GM23338 (cell line): Measurements from ENCODE around the gene MUTYH. TPM values are rescaled to one million over a fixed set of nuclear protein-coding genes. Genes with fewer than 3 reads are reported as not detected.
A peak's percentile ranks its signal among the peaks of the same experiment; 100 is the strongest.
"Not testable (repeated sequence)": the region's sequence is repeated elsewhere in the genome, so short reads cannot be mapped to it uniquely, and the experiment has no call there.

Experiments used
- ATAC-seq: fragments of 200-7000 bp; cut with Tn5 transposase; 3 replicates; pipeline ENCODE4 v1.9.1; 2020
- DNase-seq: peaks from one replicate; pipeline ENCODE4 v3.0.0-alpha.2; 2015; ENCODE audit warnings: low spot score
- H2AFZ ChIP-seq: fragments of 200-600 bp; sonication (generic); 2 replicates; pipeline ENCODE4 v1.8.0; 2016; ENCODE audit warnings: antibody characterized with exemption, mild to moderate bottlenecking, moderate library complexity
- H3F3A ChIP-seq: fragments of 200-600 bp; sonication (generic); replicated peaks from 2 replicates; pipeline ENCODE4 v1.8.0; 2017; ENCODE audit warnings: antibody characterized with exemption, mixed run types, low read depth
- H3K27ac ChIP-seq: fragments of 200-600 bp; sonication (generic); 2 replicates; pipeline ENCODE4 v1.6.1; 2016; ENCODE audit warnings: low read depth
- H3K27me3 ChIP-seq: fragments of 200-600 bp; sonication (generic); 2 replicates; pipeline ENCODE4 v1.8.0; 2016; ENCODE audit warnings: mild to moderate bottlenecking, mixed run types, moderate library complexity; ENCODE audit not compliant: insufficient read depth
- H3K36me3 ChIP-seq: fragments of 200-600 bp; sonication (generic); 2 replicates; pipeline ENCODE4 v1.8.0; 2016; ENCODE audit warnings: mild to moderate bottlenecking; ENCODE audit not compliant: insufficient read depth
- H3K4me1 ChIP-seq: fragments of 200-600 bp; sonication (generic); 2 replicates; pipeline ENCODE4 v1.8.0; 2016; ENCODE audit warnings: mild to moderate bottlenecking, moderate library complexity; ENCODE audit not compliant: insufficient read depth
- H3K4me2 ChIP-seq: fragments of 200-600 bp; sonication (generic); 2 replicates; pipeline ENCODE4 v1.7.1; 2017; ENCODE audit warnings: mixed run types
- H3K4me3 ChIP-seq: fragments of 200-600 bp; sonication (generic); 2 replicates; pipeline ENCODE4 v1.6.1; 2016; ENCODE audit warnings: mixed run types
- H3K79me2 ChIP-seq: fragments of 200-600 bp; sonication (generic); replicated peaks from 2 replicates; pipeline ENCODE4 v1.8.0; 2017; ENCODE audit warnings: mild to moderate bottlenecking; ENCODE audit not compliant: insufficient read depth
- H3K9me2 ChIP-seq: fragments of 200-600 bp; sonication (generic); 2 replicates; pipeline ENCODE4 v1.8.0; 2017; ENCODE audit not compliant: insufficient read depth
- H4K20me1 ChIP-seq: fragments of 200-600 bp; sonication (generic); replicated peaks from 2 replicates; pipeline ENCODE4 v1.8.0; 2017; ENCODE audit warnings: mild to moderate bottlenecking; ENCODE audit not compliant: insufficient read depth
- H3K27ac Mint-ChIP-seq: 2 replicates; pipeline ENCODE4 v1.8.0; 2020; ENCODE audit warnings: inconsistent platforms, mild to moderate bottlenecking, moderate library complexity, mixed read lengths
- H3K27me3 Mint-ChIP-seq: 3 replicates; pipeline ENCODE4 v1.8.0; 2022; ENCODE audit warnings: low read depth, mild to moderate bottlenecking, moderate library complexity, mixed read lengths, inconsistent platforms; ENCODE audit not compliant: insufficient read depth, poor library complexity
- H3K36me3 Mint-ChIP-seq: 3 replicates; pipeline ENCODE4 v1.8.0; 2021; ENCODE audit warnings: low read depth, mild to moderate bottlenecking, inconsistent platforms, moderate library complexity, mixed read lengths
- H3K4me1 Mint-ChIP-seq: 3 replicates; pipeline ENCODE4 v1.8.0; 2020; ENCODE audit warnings: mild to moderate bottlenecking, inconsistent platforms, mixed read lengths
- H3K4me3 Mint-ChIP-seq: 3 replicates; pipeline ENCODE4 v1.8.0; 2021; ENCODE audit warnings: moderate library complexity, mild to moderate bottlenecking, inconsistent platforms, mixed read lengths
- H3K9me3 Mint-ChIP-seq: 3 replicates; pipeline ENCODE4 v1.8.0; 2020; ENCODE audit warnings: moderate library complexity, mild to moderate bottlenecking, inconsistent platforms, mixed read lengths
- CREB1 ChIP-seq: fragments of 250-450 bp; sonication (Bioruptor Pico); IDR thresholded peaks from 2 replicates; pipeline ENCODE4 v1.5.0; 2020; ENCODE audit warnings: low read depth, mild to moderate bottlenecking, moderate library complexity
- ETS1 ChIP-seq: IDR thresholded peaks from 2 replicates; pipeline ENCODE4 v1.6.1; 2016; ENCODE audit warnings: antibody characterized with exemption
- EZH2phosphoT487 ChIP-seq: fragments of 200-600 bp; sonication (generic); IDR thresholded peaks from one replicate; pipeline ENCODE4 v1.8.1; 2018; ENCODE audit warnings: antibody characterized with exemption; ENCODE audit not compliant: unreplicated experiment
- POLR2AphosphoS5 ChIP-seq: IDR thresholded peaks from 2 replicates; pipeline ENCODE4 v1.6.1; 2016; ENCODE audit warnings: antibody characterized with exemption, low read depth
- STAT1 ChIP-seq: IDR thresholded peaks from one replicate; pipeline ENCODE4 v1.6.1; 2016; ENCODE audit warnings: antibody characterized with exemption; ENCODE audit not compliant: unreplicated experiment
- ZNF114 ChIP-seq: fragments of 250-450 bp; sonication (Bioruptor Pico); IDR thresholded peaks from 2 replicates; pipeline ENCODE4 v1.5.0; 2020; ENCODE audit warnings: mild to moderate bottlenecking, moderate library complexity
- polyA plus RNA-seq: library from polyadenylated mRNA; unstranded; fragments of >200 nt; fragmentation: Nextera tagmentation; extraction: Ambion mirVana; gene quantifications from 2 replicates; pipeline ENCODE4 v1.2.1, GENCODE V29; 2016
- total RNA-seq: library from RNA; depleted of rRNA; stranded (reverse); fragments of >200 nt; shearing (Covaris generic); gene quantifications from 2 replicates; pipeline ENCODE4 v1.2.3, GENCODE V29; 2014
- TF ChIP-seq, protein P1 (sequence below), 2 experiments: fragments of 200-600 bp in 1 of 2; sonication (generic) in 1 of 2; conservative IDR thresholded peaks; 2 replicates each; pipeline versions ENCODE4 v1.5.1 to v1.6.1; 2016 to 2017; ENCODE audit warnings: antibody characterized with exemption in 2 of 2, low read depth in 2 of 2, mild to moderate bottlenecking in 2 of 2, moderate library complexity in 1 of 2

The MUTYH gene
- total and polyA plus RNA-seq, 2 experiments from 2014 or later: 47.9 to 67.4 TPM

GRCh38 chr1:45364294-45364693 lies 24.1 kb upstream of the MUTYH start:
- H3K27ac ChIP-seq: no peak overlapping the region
- no peak overlapping the region for H3K27ac Mint-ChIP-seq

DNA sequence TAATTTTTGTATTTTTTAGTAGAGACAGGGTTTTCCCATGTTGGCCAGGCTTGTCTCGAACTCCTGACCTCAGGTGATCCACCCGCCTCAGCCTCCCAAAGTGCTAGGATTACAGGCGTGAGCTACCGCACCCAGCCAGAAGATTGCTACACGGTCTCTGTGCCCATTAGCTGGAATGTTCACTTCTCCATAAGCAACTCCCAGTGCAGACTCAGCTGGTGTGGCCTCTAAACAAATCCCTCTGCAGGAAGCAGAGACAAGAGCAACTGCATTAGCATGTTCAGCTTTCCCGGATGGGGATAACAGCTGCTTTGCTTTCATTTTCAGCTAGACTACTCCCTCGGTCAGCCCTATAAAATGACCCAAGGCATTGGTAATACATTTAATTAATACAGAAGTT lies 20.7 kb upstream of the MUTYH start:
- not testable (repeated sequence) for H3K27me3 Mint-ChIP-seq, H3K36me3 ChIP-seq, H3K9me3 Mint-ChIP-seq, H4K20me1 ChIP-seq, H3F3A ChIP-seq, H3K79me2 ChIP-seq, H2AFZ ChIP-seq, H3K9me2 ChIP-seq, H3K27me3 ChIP-seq, H3K36me3 Mint-ChIP-seq
- peak overlapping the region; percentile 49 for H3K27ac Mint-ChIP-seq
- peak overlapping the region; percentile 83 for H3K27ac ChIP-seq
- H3K4me1 Mint-ChIP-seq: peaks cover 24% of the 10 kb centered on the region
- peak overlapping the region; percentile 16; the same call in 1 of the 2 replicates for H3K4me3 ChIP-seq
- peak overlapping the region; percentile 47; the same call in 2 of the 3 replicates for H3K4me3 Mint-ChIP-seq
- DNase-seq (peak; percentile 75), ATAC-seq (peak; percentile 84)
- H3K4me2 ChIP-seq: peak overlapping the region; percentile 66
- H3K4me1 ChIP-seq: peaks cover 17% of the 10 kb centered on the region

More at GRCh38 chr1:45364294-45364693, 24.1 kb upstream of the MUTYH start:
- ATAC-seq (no peak), DNase-seq (no peak)
- TF ChIP-seq EZH2phosphoT487 (no peak), CREB1 (CRISPR knock-in tag) (no peak), STAT1 (no peak)
- TF ChIP-seq, protein P1, sequence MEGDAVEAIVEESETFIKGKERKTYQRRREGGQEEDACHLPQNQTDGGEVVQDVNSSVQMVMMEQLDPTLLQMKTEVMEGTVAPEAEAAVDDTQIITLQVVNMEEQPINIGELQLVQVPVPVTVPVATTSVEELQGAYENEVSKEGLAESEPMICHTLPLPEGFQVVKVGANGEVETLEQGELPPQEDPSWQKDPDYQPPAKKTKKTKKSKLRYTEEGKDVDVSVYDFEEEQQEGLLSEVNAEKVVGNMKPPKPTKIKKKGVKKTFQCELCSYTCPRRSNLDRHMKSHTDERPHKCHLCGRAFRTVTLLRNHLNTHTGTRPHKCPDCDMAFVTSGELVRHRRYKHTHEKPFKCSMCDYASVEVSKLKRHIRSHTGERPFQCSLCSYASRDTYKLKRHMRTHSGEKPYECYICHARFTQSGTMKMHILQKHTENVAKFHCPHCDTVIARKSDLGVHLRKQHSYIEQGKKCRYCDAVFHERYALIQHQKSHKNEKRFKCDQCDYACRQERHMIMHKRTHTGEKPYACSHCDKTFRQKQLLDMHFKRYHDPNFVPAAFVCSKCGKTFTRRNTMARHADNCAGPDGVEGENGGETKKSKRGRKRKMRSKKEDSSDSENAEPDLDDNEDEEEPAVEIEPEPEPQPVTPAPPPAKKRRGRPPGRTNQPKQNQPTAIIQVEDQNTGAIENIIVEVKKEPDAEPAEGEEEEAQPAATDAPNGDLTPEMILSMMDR (conservative IDR thresholded peaks at IDR 0.05; ENCODE audit: low read depth in 2 of 2): no peak
- Histone ChIP-seq H3K79me2 (no peaks in the 10 kb centered on the region), H2AFZ (no peak overlapping the region), H3K36me3 (no peaks in the 10 kb centered on the region), H3K27me3 (no peaks in the 10 kb centered on the region), H3K4me3 (no peak overlapping the region), H3F3A (peaks cover 5% of the 10 kb centered on the region; the same call in 1 of the 2 replicates), H3K4me1 (peaks cover 17% of the 10 kb centered on the region), H3K4me2 (no peak overlapping the region), H3K9me2 (no peaks in the 10 kb centered on the region), H4K20me1 (no peaks in the 10 kb centered on the region)
- Mint-ChIP-seq H3K36me3 (no peaks in the 10 kb centered on the region), H3K27me3 (peaks cover 2% of the 10 kb centered on the region), H3K4me3 (no peak overlapping the region), H3K4me1 (peaks cover 23% of the 10 kb centered on the region; the same call in 2 of the 3 replicates), H3K9me3 (no peaks in the 10 kb centered on the region)

DNA sequence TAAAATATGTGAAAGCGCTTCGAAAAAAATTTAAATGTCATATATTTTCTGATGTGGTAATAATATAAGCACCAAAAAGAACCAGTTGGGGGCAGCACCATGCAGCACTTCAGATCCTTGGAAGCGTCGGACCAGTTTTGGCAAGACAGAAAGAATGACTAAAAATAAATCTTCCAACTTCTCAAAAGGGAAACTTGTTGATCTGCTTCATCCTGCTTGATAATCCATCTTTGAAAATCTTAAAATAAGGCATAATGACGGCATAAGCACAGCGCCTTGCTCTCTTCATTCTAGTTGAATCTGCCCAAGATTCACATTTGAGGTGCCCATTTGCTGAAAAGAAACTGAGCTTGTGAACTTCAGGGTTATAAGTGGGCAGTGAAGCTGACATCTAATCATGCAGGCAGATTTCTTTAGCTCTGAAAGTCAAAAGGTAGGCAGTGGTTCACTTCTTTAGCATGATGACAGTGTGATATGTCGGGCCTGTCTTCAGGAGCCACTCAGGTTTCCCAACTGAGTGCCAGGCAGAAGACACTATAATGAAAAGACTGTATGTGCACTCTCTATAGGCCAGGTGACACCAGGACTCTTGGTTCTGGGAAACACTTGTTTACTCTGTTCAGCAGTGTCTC lies 19.8 kb upstream of the MUTYH start:
- H3K4me3 Mint-ChIP-seq: peak overlapping the region; percentile 47; the same call in 2 of the 3 replicates

More for the DNA sequence above, 19.8 kb upstream of the MUTYH start:
- Histone ChIP-seq H3K27ac (peak overlapping the region; percentile 83), H2AFZ (peak overlapping the region; percentile 4; the same call in 1 of the 2 replicates), H3F3A (peaks cover 5% of the 10 kb centered on the region; the same call in 1 of the 2 replicates), H4K20me1 (no peaks in the 10 kb centered on the region), H3K36me3 (no peaks in the 10 kb centered on the region), H3K79me2 (no peaks in the 10 kb centered on the region), H3K9me2 (no peaks in the 10 kb centered on the region), H3K4me2 (peak overlapping the region; percentile 66), H3K27me3 (no peaks in the 10 kb centered on the region), H3K4me1 (peaks cover 17% of the 10 kb centered on the region), H3K4me3 (peak overlapping the region; percentile 16; the same call in 1 of the 2 replicates)
- Mint-ChIP-seq H3K27me3 (no peaks in the 10 kb centered on the region), H3K9me3 (no peaks in the 10 kb centered on the region), H3K27ac (peak overlapping the region; percentile 49), H3K36me3 (no peaks in the 10 kb centered on the region), H3K4me1 (peaks cover 26% of the 10 kb centered on the region)
- DNase-seq: peak; percentile 77
- no peak for TF ChIP-seq POLR2AphosphoS5
- TF ChIP-seq, protein P1 (conservative IDR thresholded peaks at IDR 0.05; ENCODE audit: low read depth in 2 of 2): peak; percentile 77 to 85
- no peak for TF ChIP-seq ZNF114 (CRISPR knock-in tag)
- TF ChIP-seq ETS1: no peak
- peak; percentile 56 for ATAC-seq
